ENCODE data around the gene TMEM259.
A peak's percentile ranks its signal among the peaks of the same experiment; 100 is the strongest.

Gene TMEM259

GRCh38 chr19:990746-991145, 30.2 kb downstream of the TMEM259 start:
- no peak for TF ChIP-seq Cebpa-rat (IDR thresholded peaks at IDR 0.05)
- H3K36me3 ChIP-seq = peaks cover 47 to 90% (median 78%) of the 10 kb centered on the region in 11 experiments
- H3K27me3 ChIP-seq = peaks cover 11 to 18% (median 15%) of the 10 kb centered on the region in 11 experiments
- H3K9ac ChIP-seq = no peak overlapping the region
- peaks cover 0 to 92% (median 63%) of the 10 kb centered on the region in 11 experiments; a peak in 21 of 22 replicates for H4K20me1 ChIP-seq
- H3K4me3 ChIP-seq = no peak overlapping the region
- H3K9me3 ChIP-seq (replicated peaks in 1 of 11) = 0 out of 22 replicates have a peak, but pooled peaks cover 0 to 5% (median 0%) of the 10 kb centered on the region in 11 experiments
- no peak overlapping the region for H3K4me2 ChIP-seq
- peaks cover 5 to 46% (median 30%) of the 10 kb centered on the region in 10 experiments; a peak in 18 of 20 replicates for H3K4me1 ChIP-seq
- no peak overlapping the region for H3K27ac ChIP-seq

- no peak overlapping the region for H3K4me2 ChIP-seq
- H3K9me3 ChIP-seq (replicated peaks in 1 of 11) = 0 out of 22 replicates have a peak, but pooled peaks cover 0 to 5% (median 0%) of the 10 kb centered on the region in 11 experiments
- no peak overlapping the region for H3K27ac ChIP-seq
- H3K4me3 ChIP-seq = no peak overlapping the region
- H3K27me3 ChIP-seq = peaks cover 5 to 12% (median 9%) of the 10 kb centered on the region in 11 experiments; a peak in 21 of 22 replicates
- H4K20me1 ChIP-seq = peaks cover 0 to 92% (median 60%) of the 10 kb centered on the region in 11 experiments; a peak in 21 of 22 replicates
- no peak for TF ChIP-seq Cebpa-rat (IDR thresholded peaks at IDR 0.05)
- H3K36me3 ChIP-seq = peaks cover 47 to 88% (median 81%) of the 10 kb centered on the region in 11 experiments
- 0 out of 22 replicates have a peak overlapping the region, but pooled peaks of 1 of the 11 experiments have one; percentile 4 for H3K9ac ChIP-seq
- peaks cover 9 to 48% (median 31%) of the 10 kb centered on the region in 10 experiments for H3K4me1 ChIP-seq
Measured at GRCh38 chr19:990119-990571, 30.8 kb downstream of the TMEM259 start.

GRCh38 chr19:989381-990081, 31.4 kb downstream of the TMEM259 start:
- H3K27me3 ChIP-seq = peaks cover 0 to 6% (median 2%) of the 10 kb centered on the region in 11 experiments; a peak in 14 of 22 replicates
- 0 out of 22 replicates have a peak, but pooled peaks cover 0 to 5% (median 0%) of the 10 kb centered on the region in 11 experiments for H3K9me3 ChIP-seq (replicated peaks in 1 of 11)
- peaks cover 14 to 47% (median 31%) of the 10 kb centered on the region in 10 experiments for H3K4me1 ChIP-seq
- peak overlapping the region in 1 of 11 experiments; percentile 4; a peak in 1 of 22 replicates for H3K9ac ChIP-seq
- H4K20me1 ChIP-seq = peaks cover 0 to 89% (median 56%) of the 10 kb centered on the region in 11 experiments; a peak in 19 of 22 replicates
- peak overlapping the region; percentile 22 to 59 (median 35); a peak in 16 of 22 replicates for H3K4me2 ChIP-seq
- peaks cover 46 to 83% (median 77%) of the 10 kb centered on the region in 11 experiments for H3K36me3 ChIP-seq
- H3K27ac ChIP-seq = no peak overlapping the region
- H3K4me3 ChIP-seq = no peak overlapping the region
- no peak for TF ChIP-seq Cebpa-rat (IDR thresholded peaks at IDR 0.05)

- TF ChIP-seq Cebpa-rat (IDR thresholded peaks at IDR 0.05) = no peak
- 0 out of 22 replicates have a peak, but pooled peaks cover 0 to 5% (median 0%) of the 10 kb centered on the region in 11 experiments for H3K9me3 ChIP-seq (replicated peaks in 1 of 11)
- no peak overlapping the region for H3K27ac ChIP-seq
- H3K4me1 ChIP-seq = peaks cover 19 to 45% (median 34%) of the 10 kb centered on the region in 10 experiments
- H3K9ac ChIP-seq = peak overlapping the region in 4 of 11 experiments; percentile 8 to 45 (median 22); a peak in 5 of 22 replicates
- H3K36me3 ChIP-seq = peaks cover 41 to 73% (median 67%) of the 10 kb centered on the region in 11 experiments
- H3K27me3 ChIP-seq = no peaks in the 10 kb centered on the region
- peak overlapping the region in 8 of 11 experiments; percentile 4 to 59 (median 26); a peak in 7 of 22 replicates for H3K4me2 ChIP-seq
- no peak overlapping the region for H3K4me3 ChIP-seq
- peaks cover 0 to 79% (median 47%) of the 10 kb centered on the region in 11 experiments; a peak in 19 of 22 replicates for H4K20me1 ChIP-seq
Measured at GRCh38 chr19:988510-988909, 32.4 kb downstream of the TMEM259 start.

- 0 out of 22 replicates have a peak, but pooled peaks cover 0 to 5% (median 0%) of the 10 kb centered on the region in 11 experiments for H3K9me3 ChIP-seq (replicated peaks in 1 of 11)
- TF ChIP-seq Cebpa-rat (IDR thresholded peaks at IDR 0.05) = no peak
- peak overlapping the region in 5 of 11 experiments; percentile 4 to 45 (median 9); a peak in 5 of 22 replicates for H3K9ac ChIP-seq
- H3K27me3 ChIP-seq = no peaks in the 10 kb centered on the region
- peaks cover 0 to 75% (median 42%) of the 10 kb centered on the region in 11 experiments; a peak in 19 of 22 replicates for H4K20me1 ChIP-seq
- H3K4me1 ChIP-seq = peaks cover 24 to 49% (median 38%) of the 10 kb centered on the region in 10 experiments
- H3K27ac ChIP-seq = no peak overlapping the region
- no peak overlapping the region for H3K4me3 ChIP-seq
- H3K4me2 ChIP-seq = peak overlapping the region in 4 of 11 experiments; percentile 12 to 59 (median 27); a peak in 4 of 22 replicates
- H3K36me3 ChIP-seq = peaks cover 38 to 68% (median 63%) of the 10 kb centered on the region in 11 experiments
Measured at GRCh38 chr19:988081-988480, 32.8 kb downstream of the TMEM259 start.

GRCh38 chr19:986083-986482, 34.8 kb downstream of the TMEM259 start:
- no peak overlapping the region for H3K27ac ChIP-seq
- H3K4me2 ChIP-seq = peak overlapping the region in 1 of 11 experiments; percentile 88; a peak in 1 of 22 replicates
- no peaks in the 10 kb centered on the region for H3K27me3 ChIP-seq
- H3K36me3 ChIP-seq = peaks cover 31 to 54% (median 50%) of the 10 kb centered on the region in 11 experiments
- H3K4me1 ChIP-seq = peaks cover 26 to 55% (median 44%) of the 10 kb centered on the region in 10 experiments
- H3K9me3 ChIP-seq (replicated peaks in 1 of 11) = 0 out of 22 replicates have a peak, but pooled peaks cover 0 to 4% (median 0%) of the 10 kb centered on the region in 11 experiments
- H3K4me3 ChIP-seq = no peak overlapping the region
- no peak for TF ChIP-seq Cebpa-rat (IDR thresholded peaks at IDR 0.05)
- peak overlapping the region in 3 of 11 experiments; percentile 15 to 87 (median 34); a peak in 1 of 22 replicates for H3K9ac ChIP-seq
- peaks cover 0 to 62% (median 30%) of the 10 kb centered on the region in 11 experiments; a peak in 19 of 22 replicates for H4K20me1 ChIP-seq

- Histone ChIP-seq H3K9me3 (replicated peaks in 1 of 11) (no peaks in the 10 kb centered on the region), H3K9ac (peak within 1 kb of the TSS; percentile 82 to 94 (median 87)), H3K36me3 (peaks cover 19 to 37% (median 32%) of the 10 kb centered on the region in 11 experiments), H3K4me1 (peaks cover 31 to 55% (median 45%) of the 10 kb centered on the region in 10 experiments), H3K27me3 (no peaks in the 10 kb centered on the region), H3K27ac (peak within 1 kb of the TSS; percentile 81 to 93 (median 86)), H3K4me3 (peak within 1 kb of the TSS; percentile 83 to 98 (median 93)), H4K20me1 (peaks cover 0 to 45% (median 24%) of the 10 kb centered on the region in 11 experiments; a peak in 17 of 22 replicates), H3K4me2 (peak within 1 kb of the TSS; percentile 72 to 99 (median 90))
- TF ChIP-seq Cebpa-rat (IDR thresholded peaks at IDR 0.05) = no peak
Measured at GRCh38 chr19:984165-984967, 36.6 kb downstream of the TMEM259 start, which contains the start of gene WDR18. WDR18 (plus strand) TSS chr19:984345; CDS start chr19:984354, 9 bp downstream.
